IMR-90 (cell line): ENCODE data around the gene TTC28. TPM values are rescaled to one million over a fixed set of nuclear protein-coding genes. Genes with fewer than 3 reads are reported as not detected.

ENCODE experiments used
- ATAC-seq: fragments of 200-7000 bp; cut with Tn5 transposase; 2 replicates; pipeline ENCODE4 v1.9.1; 2020; ENCODE audit warnings: low read depth, mild to moderate bottlenecking, moderate library complexity
- BruUV-seq: library from RNA; stranded (reverse); fragments of 400-500 nt; replicated peaks from 2 replicates; lab custom pipeline; 2021; lab: Mats Ljungman, UMichigan
- CTCF ChIA-PET: fragments of 300-600 bp; formaldehyde crosslinking; extraction: SDS; loops from one replicate; lab custom pipeline; 2021; ENCODE audit warnings: antibody characterized with exemption; lab: Yijun Ruan, JAX
- POLR2A ChIA-PET: fragments of 300-600 bp; sonication (Branson Sonifier 250); formaldehyde crosslinking; loops from one replicate; lab custom pipeline; 2022; ENCODE audit warnings: antibody characterized with exemption; ENCODE audit not compliant: unreplicated experiment; lab: Charles Lee
- DNase-seq: peaks from one replicate; pipeline ENCODE4 v3.0.0; 2013
- H2AFZ ChIP-seq: replicated peaks from 2 replicates; pipeline ENCODE3; 2013; ENCODE audit warnings: low read length, mild to moderate bottlenecking; ENCODE audit not compliant: poor library complexity
- H2AK5ac ChIP-seq: 2 replicates; pipeline ENCODE4 v1.6.1; 2013; ENCODE audit warnings: low read depth, low read length, inconsistent platforms
- H2AK9ac ChIP-seq: replicated peaks from 2 replicates; pipeline ENCODE3; 2013; ENCODE audit warnings: mild to moderate bottlenecking, low read depth, low read length, moderate library complexity; ENCODE audit not compliant: poor library complexity
- H2BK120ac ChIP-seq: 2 replicates; pipeline ENCODE4 v1.6.1; 2013; ENCODE audit warnings: low read depth, low read length, inconsistent platforms
- H2BK15ac ChIP-seq: 3 replicates; pipeline ENCODE4 v1.6.1; 2013; ENCODE audit warnings: low read depth, low read length, inconsistent platforms
- H2BK20ac ChIP-seq: 2 replicates; pipeline ENCODE4 v1.6.1; 2013; ENCODE audit warnings: low read depth, mild to moderate bottlenecking, inconsistent platforms, low read length, moderate library complexity
- H2BK5ac ChIP-seq: 2 replicates; pipeline ENCODE4 v1.6.1; 2013; ENCODE audit warnings: mild to moderate bottlenecking, low read depth, low read length, inconsistent platforms; ENCODE audit not compliant: poor library complexity, severe bottlenecking
- H3K14ac ChIP-seq: replicated peaks from 2 replicates; pipeline ENCODE4 v1.6.1; 2013; ENCODE audit warnings: low read depth, low read length, inconsistent platforms
- H3K18ac ChIP-seq: 2 replicates; pipeline ENCODE4 v1.6.1; 2013; ENCODE audit warnings: low read depth, low read length, control low read depth
- H3K23ac ChIP-seq: 2 replicates; pipeline ENCODE4 v1.6.1; 2013; ENCODE audit warnings: low read depth, low read length, inconsistent platforms
- H3K27ac ChIP-seq: 2 replicates; pipeline ENCODE4 v1.5.1; 2013; ENCODE audit warnings: mild to moderate bottlenecking, control low read depth, low read length; ENCODE audit not compliant: insufficient read depth
- H3K27me3 ChIP-seq: 2 replicates; pipeline ENCODE4 v1.6.1; 2013; ENCODE audit warnings: low read length; ENCODE audit not compliant: control insufficient read depth, insufficient read depth
- H3K36me3 ChIP-seq: 2 replicates; pipeline ENCODE4 v1.6.1; 2013; ENCODE audit warnings: low read length, mixed read lengths; ENCODE audit not compliant: control insufficient read depth, insufficient read depth
- H3K4ac ChIP-seq: 2 replicates; pipeline ENCODE4 v1.6.1; 2013; ENCODE audit warnings: low read depth, low read length, inconsistent platforms
- H3K4me1 ChIP-seq: 2 replicates; pipeline ENCODE4 v1.6.1; 2013; ENCODE audit warnings: low read length, mixed read lengths; ENCODE audit not compliant: control insufficient read depth, insufficient read depth
- H3K4me2 ChIP-seq: 2 replicates; pipeline ENCODE4 v1.6.1; 2013; ENCODE audit warnings: low read depth, mild to moderate bottlenecking, control low read depth, low read length, moderate library complexity
- H3K4me3 ChIP-seq: 2 replicates; pipeline ENCODE4 v1.5.1; 2013; ENCODE audit warnings: low read depth, mild to moderate bottlenecking, control low read depth, low read length, moderate library complexity; ENCODE audit not compliant: insufficient read depth
- H3K56ac ChIP-seq: 2 replicates; pipeline ENCODE4 v1.6.1; 2013; ENCODE audit warnings: low read length, inconsistent platforms; ENCODE audit not compliant: insufficient read depth; ENCODE audit errors: extremely low read depth
- H3K79me1 ChIP-seq, 2 experiments: 2 replicates each; pipeline ENCODE4 v1.6.1; 2013; ENCODE audit warnings: low read length in 2 of 2, inconsistent platforms in 1 of 2, low read depth in 1 of 2
- H3K9ac ChIP-seq: 2 replicates; pipeline ENCODE4 v1.6.1; 2013; ENCODE audit warnings: low read depth, low read length, control low read depth
- H3K9me1 ChIP-seq: 2 replicates; pipeline ENCODE4 v1.6.1; 2013; ENCODE audit warnings: low read length, inconsistent platforms; ENCODE audit not compliant: insufficient read depth
- H3K9me3 ChIP-seq: 2 replicates; pipeline ENCODE4 v1.6.1; 2013; ENCODE audit warnings: low read length; ENCODE audit not compliant: control insufficient read depth, insufficient read depth
- H4K20me1 ChIP-seq: 2 replicates; pipeline ENCODE4 v1.6.1; 2013; ENCODE audit warnings: low read length, inconsistent platforms; ENCODE audit not compliant: insufficient read depth
- H4K5ac ChIP-seq: 2 replicates; pipeline ENCODE4 v1.6.1; 2013; ENCODE audit warnings: mild to moderate bottlenecking, low read depth, low read length, control low read depth
- H4K8ac ChIP-seq, 2 experiments: 2 replicates each; pipeline ENCODE4 v1.6.1; 2013; ENCODE audit warnings: low read depth in 2 of 2, low read length in 2 of 2, control low read depth in 1 of 2, inconsistent platforms in 1 of 2
- H4K91ac ChIP-seq: 2 replicates; pipeline ENCODE4 v1.6.1; 2013; ENCODE audit warnings: low read depth, low read length, inconsistent platforms; ENCODE audit not compliant: insufficient read depth
- BHLHE40 ChIP-seq: fragments of 150-350 bp; IDR thresholded peaks from 2 replicates; pipeline ENCODE4 v1.6.1; 2016; ENCODE audit warnings: mild to moderate bottlenecking, low read depth, low read length
- CEBPB ChIP-seq: IDR thresholded peaks from 2 replicates; pipeline ENCODE4 v1.6.1; 2012; ENCODE audit warnings: low read depth, low read length, improper control_type of control experiment
- CHD1 ChIP-seq: IDR thresholded peaks from 2 replicates; pipeline ENCODE4 v1.6.1; 2012; ENCODE audit warnings: low read depth, low read length, improper control_type of control experiment
- ELK1 ChIP-seq: fragments of 150-350 bp; IDR thresholded peaks from 2 replicates; pipeline ENCODE4 v1.6.1; 2016; ENCODE audit warnings: low read depth, mild to moderate bottlenecking, low read length, moderate library complexity, borderline replicate concordance
- FOS ChIP-seq: fragments of 150-350 bp; IDR thresholded peaks from 2 replicates; pipeline ENCODE4 v1.6.1; 2016; ENCODE audit warnings: low read depth, low read length
- MAFK ChIP-seq: IDR thresholded peaks from 2 replicates; pipeline ENCODE4 v1.6.1; 2012; ENCODE audit warnings: low read depth, low read length, improper control_type of control experiment
- MAZ ChIP-seq: IDR thresholded peaks from 2 replicates; pipeline ENCODE4 v1.6.1; 2012; ENCODE audit warnings: low read depth, mild to moderate bottlenecking, low read length, improper control_type of control experiment, moderate library complexity, borderline replicate concordance
- MXI1 ChIP-seq: IDR thresholded peaks from 2 replicates; pipeline ENCODE4 v1.6.1; 2012; ENCODE audit warnings: low read depth, mild to moderate bottlenecking, low read length, moderate library complexity, borderline replicate concordance
- NFE2L2 ChIP-seq: fragments of 150-350 bp; IDR thresholded peaks from 2 replicates; pipeline ENCODE4 v1.6.1; 2016; ENCODE audit warnings: low read depth, mild to moderate bottlenecking, low read length
- POLR2A ChIP-seq: IDR thresholded peaks from 2 replicates; pipeline ENCODE4 v1.6.1; 2012; ENCODE audit warnings: mild to moderate bottlenecking, low read depth, low read length
- RAD21 ChIP-seq: IDR thresholded peaks from 2 replicates; pipeline ENCODE4 v1.6.1; 2012; ENCODE audit warnings: low read length, improper control_type of control experiment
- RFX5 ChIP-seq: IDR thresholded peaks from 2 replicates; pipeline ENCODE4 v1.8.0; 2012; ENCODE audit warnings: low read depth, mild to moderate bottlenecking, low read length, moderate library complexity
- SMC3 ChIP-seq: fragments of 150-350 bp; IDR thresholded peaks from 2 replicates; pipeline ENCODE4 v1.6.1; 2016; ENCODE audit warnings: low read depth, mild to moderate bottlenecking, antibody characterized with exemption, low read length, moderate library complexity
- WGBS, 2 experiments: methylation state at CpG; one replicate each; pipeline versions ENCODE4 v1.1.5 to v1.1.7; 2013; ENCODE audit warnings: missing lambda C conversion rate in 2 of 2; ENCODE audit not compliant: insufficient read length in 1 of 2; ENCODE audit errors: extremely low coverage in 2 of 2; 5-methylcytosine and 5-hydroxymethylcytosine counted together
- dilution Hi-C: fragments of 300-500 bp; cut with HindIII; formaldehyde crosslinking; loops from one replicate; pipeline ENCODE4 v1.14.3; 2018; ENCODE audit warnings: low sequenced_read_pairs; ENCODE audit not compliant: unreplicated experiment
- in situ Hi-C: fragments of 300-500 bp; cut with MboI; formaldehyde crosslinking; loops from 3 replicates; pipeline ENCODE4 v1.14.3; 2019; ENCODE audit warnings: low sequenced_read_pairs, inconsistent platforms, mixed read lengths
- intact Hi-C: fragments of 100-400 bp; cut with micrococcal nuclease; formaldehyde crosslinking; loops from 2 replicates; pipeline ENCODE4 v1.10.0; 2022
- polyA plus RNA-seq, 3 experiments: library from polyadenylated mRNA; depleted of rRNA; stranded (reverse); fragments of >200 nt; gene quantifications; 2 replicates each; pipeline ENCODE4 v1.2.3, GENCODE V29; 2012; ENCODE audit warnings: low replicate concordance in 1 of 3
- total RNA-seq: library from RNA; depleted of rRNA; stranded (reverse); fragments of >200 nt; gene quantifications from 2 replicates; pipeline ENCODE4 v1.2.3, GENCODE V29; 2012
- TF ChIP-seq, protein P1 (sequence below): conservative IDR thresholded peaks from 2 replicates; pipeline ENCODE4 v1.5.1; 2012; ENCODE audit warnings: mild to moderate bottlenecking, low read depth, low read length, improper control_type of control experiment
- TF ChIP-seq, protein P2 (sequence below): fragments of 150-350 bp; IDR thresholded peaks from 2 replicates; pipeline ENCODE4 v1.6.1; 2017; ENCODE audit warnings: mild to moderate bottlenecking, antibody characterized with exemption, low read length, low read depth

The TTC28 gene
- total and polyA plus RNA-seq, 2 of the 4 experiments (the other 2 are of a cell fraction), result 5.6 to 13.3 TPM

GRCh38 chr22:28105988-28106387 lies 573.7 kb downstream of the TTC28 start:
- dilution Hi-C loops (no loop called here), in situ Hi-C loops (no loop called here), intact Hi-C loops (no loop called here)
- no peak overlapping the region for H4K91ac ChIP-seq
- no peak overlapping the region for H3K23ac ChIP-seq
- H3K9me3 ChIP-seq, result no peaks in the 10 kb centered on the region
- H2BK120ac ChIP-seq, result no peak overlapping the region
- H2BK15ac ChIP-seq, result no peak overlapping the region
- no CpG with 5 or more reads among the region's 2 CpGs for WGBS, 2 experiments
- H2BK5ac ChIP-seq, result no peak overlapping the region
- no peak overlapping the region for H3K56ac ChIP-seq
- no peak overlapping the region for H4K5ac ChIP-seq
- no peak overlapping the region for H2AK5ac ChIP-seq
- H3K18ac ChIP-seq, result no peak overlapping the region
- ChIA-PET CTCF (no interaction called here), POLR2A (no interaction called here)
- no peak overlapping the region for H3K4ac ChIP-seq
- H2BK20ac ChIP-seq, result no peak overlapping the region
- no peaks in the 10 kb centered on the region for H3K27me3 ChIP-seq
- H3K4me2 ChIP-seq, result no peak overlapping the region
- no peaks in the 10 kb centered on the region for H3K79me1 ChIP-seq
- H3K9me1 ChIP-seq, result peaks cover 3% of the 10 kb centered on the region; the same call in 1 of the 2 replicates
- no peak for DNase-seq
- H2AK9ac ChIP-seq, result no peak overlapping the region
- no peak overlapping the region for H3K14ac ChIP-seq
- no peak overlapping the region for H2AFZ ChIP-seq
- no peak overlapping the region for H3K4me3 ChIP-seq
- H3K9ac ChIP-seq, result no peak overlapping the region
- BruUV-seq, result no TSS peak
- no peak overlapping the region for H4K8ac ChIP-seq
- no peak for ATAC-seq
- H4K20me1 ChIP-seq, result no peaks in the 10 kb centered on the region
- H3K36me3 ChIP-seq, result peaks cover 24% of the 10 kb centered on the region
- H3K4me1 ChIP-seq, result peaks cover 11% of the 10 kb centered on the region
- no peak overlapping the region for H3K27ac ChIP-seq
- TF ChIP-seq POLR2A, result no peak
- TF ChIP-seq, protein P1, sequence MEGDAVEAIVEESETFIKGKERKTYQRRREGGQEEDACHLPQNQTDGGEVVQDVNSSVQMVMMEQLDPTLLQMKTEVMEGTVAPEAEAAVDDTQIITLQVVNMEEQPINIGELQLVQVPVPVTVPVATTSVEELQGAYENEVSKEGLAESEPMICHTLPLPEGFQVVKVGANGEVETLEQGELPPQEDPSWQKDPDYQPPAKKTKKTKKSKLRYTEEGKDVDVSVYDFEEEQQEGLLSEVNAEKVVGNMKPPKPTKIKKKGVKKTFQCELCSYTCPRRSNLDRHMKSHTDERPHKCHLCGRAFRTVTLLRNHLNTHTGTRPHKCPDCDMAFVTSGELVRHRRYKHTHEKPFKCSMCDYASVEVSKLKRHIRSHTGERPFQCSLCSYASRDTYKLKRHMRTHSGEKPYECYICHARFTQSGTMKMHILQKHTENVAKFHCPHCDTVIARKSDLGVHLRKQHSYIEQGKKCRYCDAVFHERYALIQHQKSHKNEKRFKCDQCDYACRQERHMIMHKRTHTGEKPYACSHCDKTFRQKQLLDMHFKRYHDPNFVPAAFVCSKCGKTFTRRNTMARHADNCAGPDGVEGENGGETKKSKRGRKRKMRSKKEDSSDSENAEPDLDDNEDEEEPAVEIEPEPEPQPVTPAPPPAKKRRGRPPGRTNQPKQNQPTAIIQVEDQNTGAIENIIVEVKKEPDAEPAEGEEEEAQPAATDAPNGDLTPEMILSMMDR, result no peak
- no peak for TF ChIP-seq MXI1
- TF ChIP-seq CEBPB, result no peak
- no peak for TF ChIP-seq NFE2L2
- TF ChIP-seq MAFK, result no peak
- TF ChIP-seq SMC3, result no peak
- no peak for TF ChIP-seq BHLHE40
- TF ChIP-seq ELK1, result no peak
- TF ChIP-seq RAD21, result no peak
- TF ChIP-seq, protein P2, sequence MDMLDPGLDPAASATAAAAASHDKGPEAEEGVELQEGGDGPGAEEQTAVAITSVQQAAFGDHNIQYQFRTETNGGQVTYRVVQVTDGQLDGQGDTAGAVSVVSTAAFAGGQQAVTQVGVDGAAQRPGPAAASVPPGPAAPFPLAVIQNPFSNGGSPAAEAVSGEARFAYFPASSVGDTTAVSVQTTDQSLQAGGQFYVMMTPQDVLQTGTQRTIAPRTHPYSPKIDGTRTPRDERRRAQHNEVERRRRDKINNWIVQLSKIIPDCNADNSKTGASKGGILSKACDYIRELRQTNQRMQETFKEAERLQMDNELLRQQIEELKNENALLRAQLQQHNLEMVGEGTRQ, result no peak
- TF ChIP-seq RFX5, result no peak
- TF ChIP-seq FOS, result no peak
- TF ChIP-seq CHD1, result no peak
- no peak for TF ChIP-seq MAZ
